ENCODE results near the gene ENKUR.
"Not testable (repeated sequence)": the region's sequence is repeated elsewhere in the genome, so short reads cannot be mapped to it uniquely, and the experiment has no call there.

The ENKUR gene

GRCh38 chr10:25024528-25024927, 8.6 kb upstream of the ENKUR start:
- Histone ChIP-seq H3K36me3 (ENCODE audit: insufficient read depth, low read length) (no peaks in the 10 kb centered on the region), H3K79me2 (ENCODE audit: control insufficient read depth, insufficient read depth, low read length, unreplicated experiment) (no peaks in the 10 kb centered on the region), H3K27me3 (ENCODE audit: insufficient read depth, low read length) (no peaks in the 10 kb centered on the region), H3K27ac (ENCODE audit: low read depth, low read length) (no peak overlapping the region), H3K4me3 (ENCODE audit: low read depth, low read length) (peak overlapping the region; percentile 46; the same call in 1 of the 2 replicates), H2AFZ (ENCODE audit: low read length, unreplicated experiment) (peak overlapping the region; percentile 79), H3K4me1 (ENCODE audit: control insufficient read depth, insufficient read depth, low read length, unreplicated experiment) (peaks cover 12% of the 10 kb centered on the region)

DNA sequence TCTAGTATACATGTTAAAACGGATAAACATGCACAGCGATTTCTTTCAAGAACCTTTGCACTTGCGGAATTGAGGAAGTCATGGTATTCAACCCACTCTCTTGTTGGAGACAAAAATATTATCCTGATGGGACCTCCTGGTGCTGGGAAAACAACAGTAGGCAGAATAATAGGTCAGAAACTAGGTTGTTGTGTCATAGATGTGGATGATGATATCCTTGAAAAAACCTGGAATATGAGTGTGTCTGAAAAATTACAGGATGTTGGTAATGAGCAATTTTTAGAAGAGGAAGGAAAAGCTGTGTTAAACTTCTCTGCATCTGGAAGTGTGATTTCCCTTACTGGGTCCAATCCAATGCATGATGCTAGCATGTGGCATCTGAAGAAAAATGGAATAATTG, 7.3 kb upstream of the ENKUR start:
- Histone ChIP-seq H3K36me3 (ENCODE audit: insufficient read depth, low read length) (no peaks in the 10 kb centered on the region), H2AFZ (ENCODE audit: low read length, unreplicated experiment) (no peak overlapping the region), H3K4me3 (ENCODE audit: low read depth, low read length) (no peak overlapping the region), H3K79me2 (ENCODE audit: control insufficient read depth, insufficient read depth, low read length, unreplicated experiment) (peaks cover 1% of the 10 kb centered on the region), H3K27me3 (ENCODE audit: insufficient read depth, low read length) (no peaks in the 10 kb centered on the region), H3K4me1 (ENCODE audit: control insufficient read depth, insufficient read depth, low read length, unreplicated experiment) (peaks cover 4% of the 10 kb centered on the region), H3K27ac (ENCODE audit: low read depth, low read length) (no peak overlapping the region)

GRCh38 chr10:25018703-25019102, 2.7 kb upstream of the ENKUR start:
- no peaks in the 10 kb centered on the region for H3K36me3 ChIP-seq (ENCODE audit: insufficient read depth, low read length)
- no peaks in the 10 kb centered on the region for H3K27me3 ChIP-seq (ENCODE audit: insufficient read depth, low read length)
- peaks cover 3% of the 10 kb centered on the region for H3K79me2 ChIP-seq (ENCODE audit: control insufficient read depth, insufficient read depth, low read length, unreplicated experiment)
- no peak overlapping the region for H3K4me3 ChIP-seq (ENCODE audit: low read depth, low read length)
- no peak overlapping the region for H2AFZ ChIP-seq (ENCODE audit: low read length, unreplicated experiment)
- peaks cover 12% of the 10 kb centered on the region for H3K4me1 ChIP-seq (ENCODE audit: control insufficient read depth, insufficient read depth, low read length, unreplicated experiment)
- H3K27ac ChIP-seq (ENCODE audit: low read depth, low read length): no peak overlapping the region

- Histone ChIP-seq H3K36me3 (ENCODE audit: insufficient read depth, low read length) (no peaks in the 10 kb centered on the region), H3K27ac (ENCODE audit: low read depth, low read length) (peak overlapping the region; percentile 88), H3K79me2 (ENCODE audit: control insufficient read depth, insufficient read depth, low read length, unreplicated experiment) (peaks cover 3% of the 10 kb centered on the region), H3K27me3 (ENCODE audit: insufficient read depth, low read length) (no peaks in the 10 kb centered on the region), H2AFZ (ENCODE audit: low read length, unreplicated experiment) (peak overlapping the region; percentile 100), H3K4me3 (ENCODE audit: low read depth, low read length) (peak overlapping the region; percentile 82), H3K4me1 (ENCODE audit: control insufficient read depth, insufficient read depth, low read length, unreplicated experiment) (peaks cover 12% of the 10 kb centered on the region)
Observed at GRCh38 chr10:25017661-25018060, 1.7 kb upstream of the ENKUR start.

DNA sequence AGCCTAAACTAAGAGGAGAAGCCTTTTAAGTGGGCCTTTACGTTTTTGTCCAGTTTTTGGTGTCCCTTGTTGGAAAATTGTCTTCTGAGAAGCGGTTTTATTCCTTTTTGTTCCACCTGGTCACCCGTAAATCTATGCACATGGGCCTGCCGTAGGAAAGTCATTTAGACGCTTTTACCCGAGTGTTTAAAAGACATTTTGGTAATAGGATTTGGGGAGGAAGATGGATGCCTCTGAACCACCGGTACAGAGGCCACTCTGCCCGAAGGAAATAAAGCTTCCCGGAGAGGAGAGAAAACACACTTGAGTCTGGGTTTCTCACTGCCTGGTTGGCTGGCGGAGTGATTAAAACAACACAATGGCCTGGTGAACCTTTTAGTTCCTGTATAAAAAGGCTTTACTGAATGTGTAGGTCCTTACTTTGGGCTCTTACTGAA, 1.2 kb upstream of the ENKUR start:
- H3K4me3 ChIP-seq (ENCODE audit: low read depth, low read length): peak overlapping the region; percentile 82
- peaks cover 12% of the 10 kb centered on the region for H3K4me1 ChIP-seq (ENCODE audit: control insufficient read depth, insufficient read depth, low read length, unreplicated experiment)
- peak overlapping the region; percentile 88 for H3K27ac ChIP-seq (ENCODE audit: low read depth, low read length)
- H3K36me3 ChIP-seq (ENCODE audit: insufficient read depth, low read length): no peaks in the 10 kb centered on the region
- peaks cover 3% of the 10 kb centered on the region for H3K79me2 ChIP-seq (ENCODE audit: control insufficient read depth, insufficient read depth, low read length, unreplicated experiment)
- peak overlapping the region; percentile 100 for H2AFZ ChIP-seq (ENCODE audit: low read length, unreplicated experiment)
- no peaks in the 10 kb centered on the region for H3K27me3 ChIP-seq (ENCODE audit: insufficient read depth, low read length)

DNA sequence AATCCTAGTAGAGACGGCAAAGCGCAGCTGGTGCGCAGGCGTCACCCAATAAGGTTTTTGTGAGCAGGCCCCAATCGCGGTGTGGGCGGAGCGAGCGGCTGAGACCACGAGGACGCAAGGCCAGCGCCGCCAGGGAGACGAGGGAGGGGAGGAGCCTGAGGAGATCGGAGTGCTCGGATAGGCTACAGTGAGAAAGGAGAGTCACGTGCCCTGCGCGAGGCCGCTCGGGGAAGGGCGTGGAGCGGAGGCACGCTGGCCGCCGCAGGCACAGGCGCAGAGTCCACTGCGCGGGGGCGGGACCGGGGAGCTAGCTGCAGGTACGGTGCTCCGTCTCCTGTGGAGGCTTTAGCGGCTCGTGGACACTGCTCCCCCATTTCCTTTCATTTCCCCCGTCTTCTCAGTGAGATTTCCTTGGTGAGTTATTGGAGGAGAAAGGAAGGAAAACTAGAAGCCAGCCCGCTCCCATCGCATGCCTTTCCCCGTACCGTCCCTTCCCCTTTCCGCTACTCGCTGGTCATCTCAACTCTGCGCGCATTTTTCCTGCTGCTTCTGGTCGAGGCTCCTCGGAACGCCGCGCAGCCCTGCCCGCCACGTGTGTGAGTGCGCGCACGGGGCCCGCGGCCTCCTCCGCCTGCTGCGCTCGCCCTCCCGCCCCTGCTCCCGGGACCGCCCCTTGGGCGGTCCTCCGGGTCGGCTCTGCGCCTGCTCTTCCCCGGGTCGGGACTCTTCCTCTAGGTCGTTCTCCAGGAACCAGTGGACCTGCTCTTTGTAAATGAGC, 607 bp upstream of the ENKUR start, which contains the start of gene THNSL1:
TSS of gene THNSL1 (plus strand) at position 237 of the 778 bp plus-strand sequence. CDS start 6,612 bp downstream, outside the sequence.
- peaks cover 3% of the 10 kb centered on the region for H3K79me2 ChIP-seq (ENCODE audit: control insufficient read depth, insufficient read depth, low read length, unreplicated experiment)
- H3K4me3 ChIP-seq (ENCODE audit: low read depth, low read length): peak within 1 kb of the TSS; percentile 82
- peak within 1 kb of the TSS; percentile 100 for H2AFZ ChIP-seq (ENCODE audit: low read length, unreplicated experiment)
- peaks cover 12% of the 10 kb centered on the region for H3K4me1 ChIP-seq (ENCODE audit: control insufficient read depth, insufficient read depth, low read length, unreplicated experiment)
- H3K27me3 ChIP-seq (ENCODE audit: insufficient read depth, low read length): no peaks in the 10 kb centered on the region
- no peaks in the 10 kb centered on the region for H3K36me3 ChIP-seq (ENCODE audit: insufficient read depth, low read length)
- H3K27ac ChIP-seq (ENCODE audit: low read depth, low read length): peak within 1 kb of the TSS; percentile 88

GRCh38 chr10:25014579-25014978, 1.4 kb downstream of the ENKUR start:
- Histone ChIP-seq H3K4me3 (ENCODE audit: low read depth, low read length) (no peak overlapping the region), H3K27me3 (ENCODE audit: insufficient read depth, low read length) (no peaks in the 10 kb centered on the region), H3K4me1 (ENCODE audit: control insufficient read depth, insufficient read depth, low read length, unreplicated experiment) (peaks cover 12% of the 10 kb centered on the region), H3K79me2 (ENCODE audit: control insufficient read depth, insufficient read depth, low read length, unreplicated experiment) (peaks cover 3% of the 10 kb centered on the region), H3K27ac (ENCODE audit: low read depth, low read length) (no peak overlapping the region), H2AFZ (ENCODE audit: low read length, unreplicated experiment) (no peak overlapping the region), H3K36me3 (ENCODE audit: insufficient read depth, low read length) (no peaks in the 10 kb centered on the region)

GRCh38 chr10:25011591-25011990, 4.4 kb downstream of the ENKUR start:
- H3K4me1 ChIP-seq (ENCODE audit: control insufficient read depth, insufficient read depth, low read length, unreplicated experiment); H3K27ac ChIP-seq (ENCODE audit: low read depth, low read length); H3K36me3 ChIP-seq (ENCODE audit: insufficient read depth, low read length); H3K27me3 ChIP-seq (ENCODE audit: insufficient read depth, low read length); H2AFZ ChIP-seq (ENCODE audit: low read length, unreplicated experiment); H3K79me2 ChIP-seq (ENCODE audit: control insufficient read depth, insufficient read depth, low read length, unreplicated experiment); H3K4me3 ChIP-seq (ENCODE audit: low read depth, low read length): not testable (repeated sequence)

DNA sequence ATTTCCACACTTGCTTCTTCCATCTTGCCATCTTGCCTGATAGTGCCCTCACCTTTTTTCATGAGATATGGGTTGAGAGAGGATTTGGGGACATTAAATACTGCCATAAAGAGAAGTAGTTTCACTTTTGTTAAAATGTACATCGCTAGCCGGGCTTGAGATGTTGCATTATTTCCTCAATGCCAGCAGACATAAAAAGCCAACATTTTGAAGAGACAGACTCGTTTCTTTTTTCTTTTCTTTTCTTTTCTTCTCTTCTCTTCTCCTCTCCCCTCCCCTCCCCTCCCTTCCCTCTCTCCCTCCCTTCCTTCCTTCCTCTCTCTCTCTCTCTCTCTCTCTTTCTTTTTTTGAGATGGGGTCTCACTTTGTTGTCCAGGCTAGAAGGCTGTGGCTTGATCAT, 17.9 kb downstream of the ENKUR start:
- H3K79me2 ChIP-seq (ENCODE audit: control insufficient read depth, insufficient read depth, low read length, unreplicated experiment): no peaks in the 10 kb centered on the region
- no peak overlapping the region for H3K4me3 ChIP-seq (ENCODE audit: low read depth, low read length)
- H3K36me3 ChIP-seq (ENCODE audit: insufficient read depth, low read length): no peaks in the 10 kb centered on the region
- H3K4me1 ChIP-seq (ENCODE audit: control insufficient read depth, insufficient read depth, low read length, unreplicated experiment): no peaks in the 10 kb centered on the region
- no peaks in the 10 kb centered on the region for H3K27me3 ChIP-seq (ENCODE audit: insufficient read depth, low read length)
- H2AFZ ChIP-seq (ENCODE audit: low read length, unreplicated experiment): no peak overlapping the region
- H3K27ac ChIP-seq (ENCODE audit: low read depth, low read length): no peak overlapping the region

GRCh38 chr10:24995072-24995471, 20.9 kb downstream of the ENKUR start:
- no peak overlapping the region for H2AFZ ChIP-seq (ENCODE audit: low read length, unreplicated experiment)
- H3K27ac ChIP-seq (ENCODE audit: low read depth, low read length): no peak overlapping the region
- no peak overlapping the region for H3K4me3 ChIP-seq (ENCODE audit: low read depth, low read length)
- no peaks in the 10 kb centered on the region for H3K79me2 ChIP-seq (ENCODE audit: control insufficient read depth, insufficient read depth, low read length, unreplicated experiment)
- H3K27me3 ChIP-seq (ENCODE audit: insufficient read depth, low read length): no peaks in the 10 kb centered on the region
- no peaks in the 10 kb centered on the region for H3K36me3 ChIP-seq (ENCODE audit: insufficient read depth, low read length)
- H3K4me1 ChIP-seq (ENCODE audit: control insufficient read depth, insufficient read depth, low read length, unreplicated experiment): no peaks in the 10 kb centered on the region
